ENCODE measurements around the gene EPS15.

- TF ChIP-seq CTCF (conservative IDR thresholded peaks at IDR 0.05; ENCODE audit: low read length) (no peak), EZH2phosphoT487 (IDR thresholded peaks at IDR 0.05; ENCODE audit: borderline replicate concordance) (no peak)
These were observed 3.6 kb downstream of the EPS15 start for GRCh38 chr1:51515312-51515960.

Measured in Loucy (cell line).